Subcutaneous abdominal adipose tissue (tissue), 5 donors: Measurements from ENCODE around the gene TXLNB.
"Not testable (repeated sequence)": the region's sequence is repeated elsewhere in the genome, so short reads cannot be mapped to it uniquely, and the experiment has no call there.

Experiments used
- H3K27ac ChIP-seq: one replicate; pipeline ENCODE4 v1.7.0; 2013; ENCODE audit warnings: low read depth, mild to moderate bottlenecking, inconsistent platforms, low read length, moderate library complexity
- H3K27me3 ChIP-seq, 5 donors: one replicate each; pipeline ENCODE4 v1.7.0; 2013; ENCODE audit warnings: low read length in 5 of 5, inconsistent platforms in 1 of 5; ENCODE audit not compliant: control insufficient read depth in 5 of 5, insufficient read depth in 4 of 5
- H3K36me3 ChIP-seq, 5 donors: one replicate each; pipeline ENCODE4 v1.7.0; 2013; ENCODE audit warnings: low read length in 5 of 5; ENCODE audit not compliant: control insufficient read depth in 5 of 5, insufficient read depth in 5 of 5
- H3K4me1 ChIP-seq, 5 donors: one replicate each; pipeline ENCODE4 v1.7.0; 2013; ENCODE audit warnings: low read length in 5 of 5, mild to moderate bottlenecking in 3 of 5, moderate library complexity in 1 of 5; ENCODE audit not compliant: control insufficient read depth in 5 of 5, insufficient read depth in 5 of 5
- H3K4me3 ChIP-seq, 5 donors: one replicate each; pipeline ENCODE4 v1.7.0; 2013; ENCODE audit warnings: low read length in 5 of 5, low read depth in 1 of 5
- H3K9ac ChIP-seq, 5 donors: one replicate each; pipeline ENCODE4 v1.7.0; 2013; ENCODE audit warnings: low read length in 5 of 5, mild to moderate bottlenecking in 4 of 5, moderate library complexity in 3 of 5
- H3K9me3 ChIP-seq, 5 donors: one replicate each; pipeline ENCODE4 v1.7.0; 2013; ENCODE audit warnings: low read length in 5 of 5; ENCODE audit not compliant: control insufficient read depth in 5 of 5
- donor health status: healthy.
- donor health status: healthy.
- donor health status: healthy.
- donor health status: healthy.
- donor health status: healthy.

TXLNB gene

GRCh38 chr6:139242457-139243240 lies 49.1 kb downstream of the TXLNB start:
- Histone ChIP-seq H3K4me3 (no peak overlapping the region), H3K4me1 (peaks cover 0 to 2% (median 0%) of the 10 kb centered on the region in 5 donors), H3K9ac (no peak overlapping the region), H3K9me3 (no peaks in the 10 kb centered on the region), H3K27ac (no peak overlapping the region), H3K36me3 (no peaks in the 10 kb centered on the region), H3K27me3 (no peaks in the 10 kb centered on the region)

GRCh38 chr6:139240161-139241010 lies 51.4 kb downstream of the TXLNB start:
- Histone ChIP-seq H3K36me3 (no peaks in the 10 kb centered on the region), H3K4me1 (peaks cover 0 to 2% (median 0%) of the 10 kb centered on the region in 5 donors), H3K27ac (no peak overlapping the region), H3K9me3 (no peaks in the 10 kb centered on the region), H3K4me3 (no peak overlapping the region), H3K9ac (no peak overlapping the region), H3K27me3 (no peaks in the 10 kb centered on the region)

- H3K27ac ChIP-seq: no peak overlapping the region
Measured at GRCh38 chr6:139239064-139239463, 52.7 kb downstream of the TXLNB start.

DNA sequence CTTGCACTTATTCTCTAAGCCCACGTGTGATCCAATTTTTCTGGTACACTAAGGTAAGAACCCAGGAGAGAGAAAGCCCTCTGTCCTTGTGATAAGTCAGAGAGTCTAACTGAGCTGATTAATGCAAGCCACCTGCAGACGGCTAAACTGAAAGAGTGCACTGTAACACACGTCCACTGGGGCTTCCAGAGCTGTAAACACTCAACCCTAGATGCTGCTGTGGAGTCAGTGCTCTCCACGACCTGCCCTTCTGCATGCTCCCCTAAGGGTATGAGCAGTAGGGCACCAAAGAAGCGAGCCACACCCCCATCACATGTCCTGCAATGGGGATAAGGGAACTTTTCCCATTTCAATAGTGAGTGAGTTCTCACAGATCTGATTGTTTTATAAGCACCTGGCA lies 55.7 kb downstream of the TXLNB start:
- Histone ChIP-seq H3K9me3 (no peaks in the 10 kb centered on the region), H3K27me3 (no peaks in the 10 kb centered on the region), H3K9ac (no peak overlapping the region), H3K4me1 (peaks cover 0 to 2% (median 0%) of the 10 kb centered on the region in 5 donors), H3K27ac (no peak overlapping the region), H3K4me3 (no peak overlapping the region), H3K36me3 (no peaks in the 10 kb centered on the region)

More at GRCh38 chr6:139239064-139239463, 52.7 kb downstream of the TXLNB start:
- Histone ChIP-seq H3K4me1 (peaks cover 0 to 2% (median 0%) of the 10 kb centered on the region in 5 donors), H3K36me3 (no peaks in the 10 kb centered on the region), H3K9ac (no peak overlapping the region), H3K9me3 (no peaks in the 10 kb centered on the region), H3K27me3 (no peaks in the 10 kb centered on the region), H3K4me3 (no peak overlapping the region)

DNA sequence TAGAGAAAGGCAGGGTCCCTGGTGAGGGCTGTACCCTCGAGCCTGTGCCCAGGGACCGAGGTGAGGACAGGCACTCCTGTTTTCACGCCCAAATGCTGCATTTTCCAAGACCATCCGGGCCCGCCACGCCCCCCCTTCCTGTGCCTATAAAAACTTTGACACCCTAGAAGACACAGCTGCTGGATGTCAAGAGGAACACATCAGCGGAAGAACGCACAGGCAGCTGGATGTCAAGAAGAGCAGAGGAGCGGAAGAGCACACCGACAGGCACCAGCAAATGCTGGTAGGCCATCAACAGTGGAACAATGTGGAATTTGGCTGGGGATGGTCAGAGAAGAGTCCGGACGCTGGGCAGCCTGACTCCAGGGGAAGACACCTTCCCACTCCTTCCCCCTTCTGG lies 56.1 kb downstream of the TXLNB start:
- Histone ChIP-seq H3K36me3 (no peaks in the 10 kb centered on the region), H3K9ac (no peak overlapping the region), H3K27me3 (no peaks in the 10 kb centered on the region), H3K4me1 (peaks cover 0 to 1% (median 0%) of the 10 kb centered on the region in 5 donors), H3K9me3 (no peaks in the 10 kb centered on the region), H3K27ac (no peak overlapping the region), H3K4me3 (no peak overlapping the region)

DNA sequence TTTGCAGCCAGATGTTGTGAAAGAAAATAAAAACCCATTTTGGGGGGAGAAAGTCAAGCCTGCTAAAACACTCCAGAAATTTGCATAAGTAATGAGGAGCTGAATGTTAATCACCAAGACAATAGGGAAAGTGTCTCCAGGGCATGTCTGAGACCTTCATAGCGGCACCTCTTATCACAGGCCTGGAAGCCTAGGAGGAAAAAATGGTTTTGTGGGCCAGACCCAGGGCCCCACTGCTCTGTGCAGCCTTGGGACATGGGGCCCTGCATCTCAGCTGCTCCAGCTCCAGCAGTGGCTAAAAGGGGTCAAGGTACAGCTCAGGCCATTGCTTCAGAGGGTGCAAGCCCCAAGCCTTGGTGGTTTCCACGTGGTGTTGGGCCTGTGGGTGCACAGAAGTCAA lies 57.6 kb downstream of the TXLNB start:
- not testable (repeated sequence) for H3K4me3 ChIP-seq, H3K27ac ChIP-seq, H3K27me3 ChIP-seq, H3K9me3 ChIP-seq, H3K36me3 ChIP-seq, H3K9ac ChIP-seq, H3K4me1 ChIP-seq

DNA sequence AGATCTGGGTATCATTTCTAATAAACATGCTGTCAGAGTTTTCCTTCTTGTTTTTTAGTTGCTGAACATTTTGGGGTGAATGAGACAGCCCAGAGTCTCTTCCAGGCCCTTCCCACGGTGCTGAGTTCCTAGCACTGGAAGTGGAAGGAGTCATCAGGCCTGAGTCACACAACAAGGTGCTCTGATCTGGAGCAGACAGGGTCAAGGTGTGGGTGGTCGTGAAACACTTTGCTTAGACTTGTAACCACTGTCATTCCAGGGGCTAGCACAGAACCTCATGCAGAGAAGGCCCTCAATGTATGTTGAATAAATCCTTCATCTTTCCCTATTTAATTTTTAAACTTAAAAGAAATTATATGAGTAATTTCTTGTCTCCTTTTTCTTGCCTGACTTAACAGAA lies 60.6 kb downstream of the TXLNB start:
- Histone ChIP-seq H3K4me3 (no peak overlapping the region), H3K9me3 (no peaks in the 10 kb centered on the region), H3K36me3 (no peaks in the 10 kb centered on the region), H3K9ac (no peak overlapping the region), H3K27me3 (no peaks in the 10 kb centered on the region), H3K4me1 (no peaks in the 10 kb centered on the region), H3K27ac (no peak overlapping the region)

- no peak overlapping the region for H3K4me3 ChIP-seq
Measured at GRCh38 chr6:139230391-139230840, 61.4 kb downstream of the TXLNB start.

DNA sequence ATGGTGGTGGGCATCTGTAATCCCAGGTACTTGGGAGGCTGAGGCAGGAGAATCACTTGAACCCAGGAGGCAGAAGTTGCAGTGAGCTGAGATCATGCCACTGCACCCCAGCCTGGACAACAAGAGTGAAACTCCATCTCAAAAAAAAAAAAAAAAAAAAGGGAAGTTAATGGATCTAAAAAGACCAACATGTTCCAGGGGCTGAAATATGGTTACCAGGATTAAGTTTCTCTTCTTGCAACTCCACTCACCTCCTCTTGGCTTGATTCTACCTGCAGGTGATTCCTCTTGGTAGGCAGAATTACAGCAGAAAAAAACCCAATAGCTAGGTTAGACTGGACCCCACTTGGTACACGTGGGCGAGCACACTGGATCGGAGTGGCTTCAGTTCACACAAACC lies 63.4 kb downstream of the TXLNB start:
- not testable (repeated sequence) for H3K4me3 ChIP-seq, H3K36me3 ChIP-seq, H3K9ac ChIP-seq, H3K9me3 ChIP-seq, H3K27me3 ChIP-seq, H3K27ac ChIP-seq, H3K4me1 ChIP-seq

More at GRCh38 chr6:139230391-139230840, 61.4 kb downstream of the TXLNB start:
- no peaks in the 10 kb centered on the region for H3K9me3 ChIP-seq
- no peaks in the 10 kb centered on the region for H3K36me3 ChIP-seq
- H3K4me1 ChIP-seq: no peaks in the 10 kb centered on the region
- no peaks in the 10 kb centered on the region for H3K27me3 ChIP-seq
- no peak overlapping the region for H3K27ac ChIP-seq
- no peak overlapping the region for H3K9ac ChIP-seq

GRCh38 chr6:139219746-139220145 lies 72.1 kb downstream of the TXLNB start:
- no peaks in the 10 kb centered on the region for H3K27me3 ChIP-seq
- H3K4me3 ChIP-seq: no peak overlapping the region
- no peak overlapping the region for H3K27ac ChIP-seq
- no peaks in the 10 kb centered on the region for H3K36me3 ChIP-seq
- H3K9me3 ChIP-seq: no peaks in the 10 kb centered on the region
- peaks cover 2 to 7% (median 6%) of the 10 kb centered on the region in 5 donors for H3K4me1 ChIP-seq
- no peak overlapping the region for H3K9ac ChIP-seq
